HG03135 (cell line): ENCODE measurements around the gene RNU4-1.
A peak's percentile ranks its signal among the peaks of the same experiment; 100 is the strongest.

Experiments
- ATAC-seq: cut with Tn5 transposase; IDR thresholded peaks from one replicate; pipeline ENCODE4 v1.9.1; 2021; ENCODE audit warnings: mild to moderate bottlenecking, moderate library complexity; ENCODE audit not compliant: unreplicated experiment

RNU4-1 gene

GRCh38 chr12:120290609-120291305 is 2.3 kb downstream of the RNU4-1 start:
- ATAC-seq = no peak

- no peak for ATAC-seq
Measured at GRCh38 chr12:120287491-120287890, 5.5 kb downstream of the RNU4-1 start.

- no peak for ATAC-seq
Measured at GRCh38 chr12:120286768-120287490, 6.1 kb downstream of the RNU4-1 start.

- ATAC-seq = no peak
Measured at GRCh38 chr12:120284381-120284780, 8.7 kb downstream of the RNU4-1 start.

- ATAC-seq = no peak
Measured at GRCh38 chr12:120283318-120283717, 9.7 kb downstream of the RNU4-1 start.

GRCh38 chr12:120278137-120279069 is 14.6 kb downstream of the RNU4-1 start:
- no peak for ATAC-seq

- no peak for ATAC-seq
Measured at GRCh38 chr12:120276734-120277133, 16.3 kb downstream of the RNU4-1 start.

- no peak for ATAC-seq
Measured at GRCh38 chr12:120267736-120268135, 25.3 kb downstream of the RNU4-1 start.

- no peak for ATAC-seq
Measured at GRCh38 chr12:120266180-120266870, 26.7 kb downstream of the RNU4-1 start.

GRCh38 chr12:120265473-120266179 is 27.4 kb downstream of the RNU4-1 start, which contains the start of gene PXN:
TSS of gene PXN (minus strand) at chr12:120265730. CDS start at chr12:120265629, 101 bp downstream.
- peak; percentile 65 for ATAC-seq

- no peak for ATAC-seq
Measured at GRCh38 chr12:120264904-120265472, 28.0 kb downstream of the RNU4-1 start.

GRCh38 chr12:120264086-120264903 is 28.7 kb downstream of the RNU4-1 start:
- no peak for ATAC-seq

GRCh38 chr12:120263748-120264085 is 29.3 kb downstream of the RNU4-1 start:
- ATAC-seq = no peak

- no peak for ATAC-seq
Measured at GRCh38 chr12:120262852-120263747, 29.9 kb downstream of the RNU4-1 start.

- ATAC-seq = no peak
Measured at GRCh38 chr12:120261951-120262851, 30.8 kb downstream of the RNU4-1 start.

GRCh38 chr12:120260607-120261006 is 32.4 kb downstream of the RNU4-1 start:
- no peak for ATAC-seq
